ENCODE data around the gene FHIT.

Gene FHIT

DNA sequence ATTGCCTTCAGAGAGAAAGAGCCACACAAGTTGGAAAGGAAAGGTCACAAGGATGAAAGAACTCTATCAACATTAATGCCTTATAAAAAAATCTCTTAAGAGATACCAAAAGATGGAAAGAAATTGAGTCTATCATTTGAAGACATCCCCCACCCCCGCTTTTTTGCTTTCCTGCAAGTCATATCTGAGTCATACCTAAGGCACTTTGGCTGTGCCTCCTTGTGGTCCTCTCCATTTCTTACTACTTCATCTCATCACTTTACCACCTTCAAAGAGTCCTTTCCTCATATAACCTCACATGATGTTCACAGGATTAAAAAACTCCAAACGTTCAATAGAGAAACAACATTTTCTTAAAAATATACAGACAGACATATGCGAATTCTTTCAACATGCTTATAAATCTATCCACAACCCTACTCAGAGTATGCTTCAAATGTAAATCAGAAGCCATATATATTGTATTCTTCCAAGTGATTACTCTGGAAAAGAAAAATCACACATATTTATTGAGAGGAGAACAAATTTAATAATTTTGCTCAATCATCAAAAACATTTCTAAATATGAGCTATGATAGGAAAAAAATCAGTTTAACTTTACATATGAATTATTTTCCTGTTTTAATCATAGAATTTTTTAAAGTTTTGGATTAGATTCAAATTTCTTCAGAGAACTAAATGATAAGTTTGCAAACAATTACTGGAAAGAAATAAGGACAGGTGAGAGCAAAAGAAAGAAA lies 1197.6 kb downstream of the FHIT start:
- Histone ChIP-seq H4K8ac (ENCODE audit: low read depth, low read length) (peak overlapping the region; percentile 76), H3K27ac (ENCODE audit: low read depth, low read length) (no peak overlapping the region), H3K4me3 (ENCODE audit: low read length) (no peak overlapping the region), H2BK120ac (ENCODE audit: low read depth, low read length) (no peak overlapping the region), H3K4me1 (ENCODE audit: control insufficient read depth, low read depth, low read length) (no peaks in the 10 kb centered on the region), H2BK15ac (replicated peaks; ENCODE audit: low read depth) (no peak overlapping the region), H3K27me3 (ENCODE audit: insufficient read depth, low read length, poor library complexity) (no peaks in the 10 kb centered on the region), H3K36me3 (ENCODE audit: control insufficient read depth, insufficient read depth, low read length) (no peaks in the 10 kb centered on the region), H3K4ac (ENCODE audit: low read depth, low read length) (no peak overlapping the region), H4K5ac (ENCODE audit: low read length) (no peak overlapping the region), H3K9ac (ENCODE audit: low read length) (no peak overlapping the region), H2BK5ac (ENCODE audit: low read length) (no peak overlapping the region), H2AK5ac (ENCODE audit: low read length) (no peak overlapping the region), H3K79me2 (ENCODE audit: control insufficient read depth, insufficient read depth, low read length) (no peaks in the 10 kb centered on the region), H3K79me1 (ENCODE audit: low read length) (no peaks in the 10 kb centered on the region), H3K4me2 (ENCODE audit: low read length) (no peak overlapping the region), H3K23ac (ENCODE audit: low read length) (no peak overlapping the region), H3K18ac (ENCODE audit: low read length) (no peak overlapping the region), H3K56ac (ENCODE audit: low read length) (no peak overlapping the region)
- 100% methylated on average over 1 of the region's 3 CpGs for WGBS (ENCODE audit: extremely low coverage, insufficient coverage, low lambda C conversion rate)
- DNase-seq = peak; percentile 56

DNA sequence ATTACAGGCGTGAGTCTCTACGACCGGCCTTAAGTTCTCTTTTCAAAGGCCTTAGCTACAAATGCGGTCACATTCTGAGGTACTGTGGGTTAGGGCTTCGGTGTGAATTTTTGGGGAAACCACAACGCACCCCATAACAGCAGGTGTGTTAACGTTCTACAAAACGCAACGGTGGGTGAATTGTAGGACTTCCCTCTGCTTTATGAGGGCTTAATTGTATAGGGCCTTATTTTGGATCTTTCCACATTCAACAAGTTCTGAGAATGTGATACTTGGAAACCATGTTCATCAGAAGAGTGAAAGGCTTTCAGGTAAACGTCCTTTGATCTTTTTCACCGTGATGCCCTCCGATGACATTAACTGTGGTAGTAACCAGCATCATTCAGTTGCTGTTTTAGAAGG lies 1202.8 kb downstream of the FHIT start:
- Histone ChIP-seq H4K5ac (ENCODE audit: low read length) (no peak overlapping the region), H2BK5ac (ENCODE audit: low read length) (no peak overlapping the region), H3K79me2 (ENCODE audit: control insufficient read depth, insufficient read depth, low read length) (no peaks in the 10 kb centered on the region), H3K4ac (ENCODE audit: low read depth, low read length) (no peak overlapping the region), H4K8ac (ENCODE audit: low read depth, low read length) (no peak overlapping the region), H2AK5ac (ENCODE audit: low read length) (no peak overlapping the region), H3K56ac (ENCODE audit: low read length) (no peak overlapping the region), H3K18ac (ENCODE audit: low read length) (no peak overlapping the region), H3K4me2 (ENCODE audit: low read length) (no peak overlapping the region), H3K4me1 (ENCODE audit: control insufficient read depth, low read depth, low read length) (no peaks in the 10 kb centered on the region), H3K27ac (ENCODE audit: low read depth, low read length) (no peak overlapping the region), H3K27me3 (ENCODE audit: insufficient read depth, low read length, poor library complexity) (no peaks in the 10 kb centered on the region), H2BK120ac (ENCODE audit: low read depth, low read length) (no peak overlapping the region), H3K9ac (ENCODE audit: low read length) (no peak overlapping the region), H3K23ac (ENCODE audit: low read length) (no peak overlapping the region), H3K36me3 (ENCODE audit: control insufficient read depth, insufficient read depth, low read length) (no peaks in the 10 kb centered on the region), H2BK15ac (replicated peaks; ENCODE audit: low read depth) (no peak overlapping the region), H3K4me3 (ENCODE audit: low read length) (no peak overlapping the region), H3K79me1 (ENCODE audit: low read length) (no peaks in the 10 kb centered on the region)
- WGBS (ENCODE audit: extremely low coverage, insufficient coverage, low lambda C conversion rate) = no CpG with 5 or more reads among the region's 12 CpGs
- no peak for DNase-seq

DNA sequence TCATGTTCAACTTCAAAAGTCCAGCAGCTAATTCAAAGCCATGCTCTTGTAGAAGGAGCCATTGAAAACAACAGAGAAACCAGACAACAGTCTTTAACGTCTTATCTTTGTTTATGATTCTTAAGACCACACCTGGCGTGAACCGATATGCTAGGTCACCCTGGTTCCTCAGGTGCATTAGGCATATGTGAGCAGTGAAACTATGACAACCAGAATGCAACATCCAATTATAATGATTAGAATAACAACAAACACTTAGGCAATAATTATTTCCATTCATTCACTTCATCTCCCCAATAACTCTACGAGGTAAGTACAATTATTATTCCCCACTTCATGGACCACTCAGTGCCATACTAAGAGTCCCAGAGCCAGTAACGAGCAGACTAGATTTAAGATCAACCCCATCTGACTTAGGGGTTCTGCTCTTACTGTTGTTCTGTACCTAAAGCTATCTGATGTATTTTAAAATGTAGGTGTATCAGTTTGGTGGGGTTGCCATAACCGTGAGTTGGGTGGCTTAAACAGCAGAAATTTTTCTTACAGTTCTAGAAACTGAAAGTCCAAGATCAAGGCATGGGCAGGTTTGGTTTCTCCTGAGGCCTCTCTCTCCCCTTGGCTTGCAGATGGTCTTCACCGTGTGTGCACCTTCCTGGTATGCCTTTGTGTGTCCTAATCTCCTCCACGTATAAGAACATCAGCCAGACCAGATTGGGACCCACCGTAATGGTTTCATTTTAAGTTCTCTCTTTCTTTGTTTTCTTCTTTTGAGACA lies 1203.6 kb downstream of the FHIT start:
- H3K79me1 ChIP-seq (ENCODE audit: low read length) = no peaks in the 10 kb centered on the region
- no CpG with 5 or more reads among the region's 9 CpGs for WGBS (ENCODE audit: extremely low coverage, insufficient coverage, low lambda C conversion rate)
- no peak overlapping the region for H3K56ac ChIP-seq (ENCODE audit: low read length)
- no peak overlapping the region for H2BK15ac ChIP-seq (replicated peaks; ENCODE audit: low read depth)
- DNase-seq = no peak
- H3K79me2 ChIP-seq (ENCODE audit: control insufficient read depth, insufficient read depth, low read length) = no peaks in the 10 kb centered on the region
- H3K27me3 ChIP-seq (ENCODE audit: insufficient read depth, low read length, poor library complexity) = no peaks in the 10 kb centered on the region
- H3K27ac ChIP-seq (ENCODE audit: low read depth, low read length) = no peak overlapping the region
- no peak overlapping the region for H4K8ac ChIP-seq (ENCODE audit: low read depth, low read length)
- no peak overlapping the region for H3K9ac ChIP-seq (ENCODE audit: low read length)
- no peak overlapping the region for H4K5ac ChIP-seq (ENCODE audit: low read length)
- no peak overlapping the region for H2AK5ac ChIP-seq (ENCODE audit: low read length)
- H3K18ac ChIP-seq (ENCODE audit: low read length) = no peak overlapping the region
- H3K23ac ChIP-seq (ENCODE audit: low read length) = no peak overlapping the region
- H3K36me3 ChIP-seq (ENCODE audit: control insufficient read depth, insufficient read depth, low read length) = no peaks in the 10 kb centered on the region
- no peak overlapping the region for H2BK120ac ChIP-seq (ENCODE audit: low read depth, low read length)
- no peak overlapping the region for H2BK5ac ChIP-seq (ENCODE audit: low read length)
- H3K4me1 ChIP-seq (ENCODE audit: control insufficient read depth, low read depth, low read length) = no peaks in the 10 kb centered on the region
- H3K4ac ChIP-seq (ENCODE audit: low read depth, low read length) = no peak overlapping the region
- H3K4me3 ChIP-seq (ENCODE audit: low read length) = no peak overlapping the region
- no peak overlapping the region for H3K4me2 ChIP-seq (ENCODE audit: low read length)

DNA sequence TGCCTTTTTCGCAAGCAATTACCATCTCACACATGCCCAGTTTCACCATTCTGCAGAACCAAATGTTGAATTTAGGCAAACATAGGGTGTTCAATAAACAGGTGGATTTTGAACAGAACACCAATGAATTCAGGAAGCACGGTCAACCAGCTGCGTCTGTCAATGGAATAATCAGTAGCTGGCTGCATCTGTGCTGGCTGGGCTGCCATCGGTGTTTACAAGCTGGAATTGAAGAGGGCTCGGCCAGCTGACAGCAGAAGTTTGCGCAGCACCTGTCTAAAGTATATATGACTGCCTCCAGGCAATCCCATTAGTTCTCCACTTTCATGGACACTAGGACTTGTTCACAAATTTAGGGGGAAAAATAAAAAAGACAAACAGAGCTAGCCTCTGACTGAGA lies 1205.0 kb downstream of the FHIT start:
- no peak overlapping the region for H4K5ac ChIP-seq (ENCODE audit: low read length)
- no peak overlapping the region for H3K4ac ChIP-seq (ENCODE audit: low read depth, low read length)
- no peaks in the 10 kb centered on the region for H3K79me1 ChIP-seq (ENCODE audit: low read length)
- no peaks in the 10 kb centered on the region for H3K27me3 ChIP-seq (ENCODE audit: insufficient read depth, low read length, poor library complexity)
- no peaks in the 10 kb centered on the region for H3K4me1 ChIP-seq (ENCODE audit: control insufficient read depth, low read depth, low read length)
- no peak overlapping the region for H2AK5ac ChIP-seq (ENCODE audit: low read length)
- no peaks in the 10 kb centered on the region for H3K79me2 ChIP-seq (ENCODE audit: control insufficient read depth, insufficient read depth, low read length)
- H2BK15ac ChIP-seq (replicated peaks; ENCODE audit: low read depth) = no peak overlapping the region
- no peak overlapping the region for H3K27ac ChIP-seq (ENCODE audit: low read depth, low read length)
- no peak overlapping the region for H2BK5ac ChIP-seq (ENCODE audit: low read length)
- H3K56ac ChIP-seq (ENCODE audit: low read length) = no peak overlapping the region
- WGBS (ENCODE audit: extremely low coverage, insufficient coverage, low lambda C conversion rate) = no CpG with 5 or more reads among the region's 6 CpGs
- H4K8ac ChIP-seq (ENCODE audit: low read depth, low read length) = no peak overlapping the region
- no peaks in the 10 kb centered on the region for H3K36me3 ChIP-seq (ENCODE audit: control insufficient read depth, insufficient read depth, low read length)
- no peak overlapping the region for H3K4me3 ChIP-seq (ENCODE audit: low read length)
- no peak for DNase-seq
- H3K9ac ChIP-seq (ENCODE audit: low read length) = no peak overlapping the region
- H3K18ac ChIP-seq (ENCODE audit: low read length) = no peak overlapping the region
- no peak overlapping the region for H2BK120ac ChIP-seq (ENCODE audit: low read depth, low read length)
- H3K4me2 ChIP-seq (ENCODE audit: low read length) = no peak overlapping the region
- no peak overlapping the region for H3K23ac ChIP-seq (ENCODE audit: low read length)

DNA sequence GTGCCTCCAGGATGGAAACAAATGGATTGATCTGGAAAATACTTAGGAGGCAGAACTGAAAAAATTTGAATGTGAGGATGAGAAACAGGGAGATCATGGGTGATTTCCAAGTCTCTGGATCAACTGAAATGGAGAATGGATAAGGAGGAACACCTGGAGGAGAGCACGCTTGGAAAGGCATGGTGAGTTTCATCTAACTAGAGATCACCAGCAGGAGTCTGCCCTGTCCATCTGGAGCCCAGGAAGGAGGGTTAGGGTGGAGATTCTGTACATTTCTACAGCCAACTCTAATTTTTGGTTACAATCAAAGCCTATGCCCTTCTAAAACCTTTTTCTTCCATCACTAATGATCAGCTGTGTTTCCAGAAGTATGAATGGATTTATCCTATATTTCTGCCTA lies 1205.6 kb downstream of the FHIT start:
- no peak overlapping the region for H3K18ac ChIP-seq (ENCODE audit: low read length)
- no CpG with 5 or more reads among the region's 1 CpG for WGBS (ENCODE audit: extremely low coverage, insufficient coverage, low lambda C conversion rate)

More for the DNA sequence above, 1205.6 kb downstream of the FHIT start:
- H3K79me1 ChIP-seq (ENCODE audit: low read length) = no peaks in the 10 kb centered on the region
- no peak overlapping the region for H3K56ac ChIP-seq (ENCODE audit: low read length)
- H3K36me3 ChIP-seq (ENCODE audit: control insufficient read depth, insufficient read depth, low read length) = no peaks in the 10 kb centered on the region
- no peak overlapping the region for H3K27ac ChIP-seq (ENCODE audit: low read depth, low read length)
- no peak overlapping the region for H2BK15ac ChIP-seq (replicated peaks; ENCODE audit: low read depth)
- H3K4me1 ChIP-seq (ENCODE audit: control insufficient read depth, low read depth, low read length) = no peaks in the 10 kb centered on the region
- H3K4me2 ChIP-seq (ENCODE audit: low read length) = no peak overlapping the region
- no peak overlapping the region for H3K4ac ChIP-seq (ENCODE audit: low read depth, low read length)
- no peak overlapping the region for H3K23ac ChIP-seq (ENCODE audit: low read length)
- H3K27me3 ChIP-seq (ENCODE audit: insufficient read depth, low read length, poor library complexity) = no peaks in the 10 kb centered on the region
- no peak overlapping the region for H2AK5ac ChIP-seq (ENCODE audit: low read length)
- no peak overlapping the region for H4K8ac ChIP-seq (ENCODE audit: low read depth, low read length)
- no peak overlapping the region for H4K5ac ChIP-seq (ENCODE audit: low read length)
- no peak for DNase-seq
- no peak overlapping the region for H2BK5ac ChIP-seq (ENCODE audit: low read length)
- no peak overlapping the region for H2BK120ac ChIP-seq (ENCODE audit: low read depth, low read length)
- H3K79me2 ChIP-seq (ENCODE audit: control insufficient read depth, insufficient read depth, low read length) = no peaks in the 10 kb centered on the region
- H3K4me3 ChIP-seq (ENCODE audit: low read length) = no peak overlapping the region
- no peak overlapping the region for H3K9ac ChIP-seq (ENCODE audit: low read length)
